ENCODE results near the gene CNTNAP1.
"Not testable (repeated sequence)": the region's sequence is repeated elsewhere in the genome, so short reads cannot be mapped to it uniquely, and the experiment has no call there.

CNTNAP1 gene

DNA sequence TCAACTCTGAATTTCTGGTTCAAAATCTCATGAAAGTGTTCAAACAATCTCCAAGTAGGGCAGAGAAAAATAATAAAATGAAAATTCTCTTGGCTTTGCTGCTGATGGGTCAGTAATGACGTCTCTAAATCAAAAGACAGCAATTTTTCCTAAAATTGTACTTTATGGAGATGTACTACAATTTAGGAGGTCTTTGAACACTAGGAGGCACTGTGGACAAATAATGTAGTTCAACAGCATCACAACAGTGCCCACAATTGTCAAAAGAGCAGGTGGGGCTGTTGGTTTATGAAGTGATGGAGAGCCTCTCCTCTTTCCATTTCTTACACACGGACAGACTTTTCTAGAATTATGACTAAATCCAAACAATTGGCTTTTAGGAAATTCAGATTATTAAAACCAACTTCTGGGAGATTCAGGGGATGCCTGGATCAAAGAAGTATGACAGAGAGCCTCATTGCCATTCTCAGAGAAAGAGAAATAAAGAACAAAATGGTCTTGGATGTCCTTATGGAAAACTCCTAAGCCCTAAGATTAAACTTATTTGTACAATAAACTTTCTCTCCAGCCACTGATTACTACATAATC is 38.8 kb downstream of the CNTNAP1 start:
- DNase-seq (ENCODE audit: low read depth, low spot score) = no peak
- H3K9ac ChIP-seq (ENCODE audit: insufficient read length) = no peak overlapping the region
- TF ChIP-seq FOXP2 (optimal IDR thresholded peaks at IDR 0.05; ENCODE audit: control extremely low read depth, extremely low read length, insufficient read depth) (no peak), POLR2AphosphoS5 (IDR thresholded peaks at IDR 0.05; ENCODE audit: borderline replicate concordance, low read depth, low read length) (no peak), EZH2 (IDR thresholded peaks at IDR 0.05) (no peak)

GRCh38 chr17:42723636-42724035 is 41.3 kb downstream of the CNTNAP1 start:
- no peak overlapping the region for H3K27ac ChIP-seq
- no peak for DNase-seq (ENCODE audit: low read depth, low spot score)
- TF ChIP-seq EZH2 (IDR thresholded peaks at IDR 0.05) (no peak), FOXP2 (optimal IDR thresholded peaks at IDR 0.05; ENCODE audit: control extremely low read depth, extremely low read length, insufficient read depth) (no peak)
- H3K4me3 ChIP-seq = no peak overlapping the region
- H3K9me3 ChIP-seq (ENCODE audit: low read depth, low read length) = no peaks in the 10 kb centered on the region
- no peak overlapping the region for H3K9ac ChIP-seq (ENCODE audit: insufficient read length)
- H3K36me3 ChIP-seq (ENCODE audit: insufficient read depth, low read length) = peaks cover 58% of the 10 kb centered on the region

More for the DNA sequence above, 38.8 kb downstream of the CNTNAP1 start:
- Histone ChIP-seq H3K36me3 (ENCODE audit: insufficient read depth, low read length) (peaks cover 72% of the 10 kb centered on the region), H3K9me3 (ENCODE audit: low read depth, low read length) (no peaks in the 10 kb centered on the region), H3K27ac (no peak overlapping the region), H3K4me3 (no peak overlapping the region)

GRCh38 chr17:42725143-42725542 is 42.8 kb downstream of the CNTNAP1 start:
- H3K4me3 ChIP-seq = no peak overlapping the region
- TF ChIP-seq FOXP2 (optimal IDR thresholded peaks at IDR 0.05; ENCODE audit: control extremely low read depth, extremely low read length, insufficient read depth) = no peak
- DNase-seq (ENCODE audit: low read depth, low spot score) = no peak
- H3K9ac ChIP-seq (ENCODE audit: insufficient read length) = no peak overlapping the region
- no peak overlapping the region for H3K27ac ChIP-seq
- peaks cover 56% of the 10 kb centered on the region for H3K36me3 ChIP-seq (ENCODE audit: insufficient read depth, low read length)
- no peaks in the 10 kb centered on the region for H3K9me3 ChIP-seq (ENCODE audit: low read depth, low read length)

- DNase-seq (ENCODE audit: low read depth, low spot score) = no peak
- no peaks in the 10 kb centered on the region for H3K9me3 ChIP-seq (ENCODE audit: low read depth, low read length)
- no peak overlapping the region for H3K27ac ChIP-seq
- no peak overlapping the region for H3K9ac ChIP-seq (ENCODE audit: insufficient read length)
- H3K36me3 ChIP-seq (ENCODE audit: insufficient read depth, low read length) = no peaks in the 10 kb centered on the region
- no peak overlapping the region for H3K4me3 ChIP-seq
- TF ChIP-seq EZH2 (IDR thresholded peaks at IDR 0.05) (no peak), POLR2AphosphoS5 (IDR thresholded peaks at IDR 0.05; ENCODE audit: borderline replicate concordance, low read depth, low read length) (no peak), FOXP2 (optimal IDR thresholded peaks at IDR 0.05; ENCODE audit: control extremely low read depth, extremely low read length, insufficient read depth) (no peak)
Observed at GRCh38 chr17:42740699-42741098, 58.4 kb downstream of the CNTNAP1 start.

DNA sequence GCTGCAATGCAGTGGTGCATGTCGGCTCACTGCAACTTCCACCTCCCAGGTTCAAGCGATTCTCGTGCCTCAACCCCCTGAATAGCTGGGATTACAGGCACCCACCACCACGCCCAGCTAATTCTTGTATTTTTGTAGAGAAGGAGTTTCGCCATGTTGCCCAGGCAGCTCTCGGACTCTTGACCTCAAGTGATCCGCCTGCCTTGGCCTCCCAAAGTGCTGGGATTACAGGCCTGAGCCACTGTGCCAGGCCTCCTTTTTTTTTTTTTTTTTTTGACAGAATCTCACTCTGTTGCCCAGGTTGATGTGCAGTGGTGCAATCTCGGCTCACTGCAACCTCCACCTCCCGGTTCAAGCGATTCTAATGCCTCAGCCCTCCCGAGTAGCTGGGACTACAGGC is 60.6 kb downstream of the CNTNAP1 start:
- DNase-seq (ENCODE audit: low read depth, low spot score); H3K4me3 ChIP-seq; H3K9ac ChIP-seq (ENCODE audit: insufficient read length); H3K36me3 ChIP-seq (ENCODE audit: insufficient read depth, low read length); H3K9me3 ChIP-seq (ENCODE audit: low read depth, low read length); H3K27ac ChIP-seq: not testable (repeated sequence)

DNA sequence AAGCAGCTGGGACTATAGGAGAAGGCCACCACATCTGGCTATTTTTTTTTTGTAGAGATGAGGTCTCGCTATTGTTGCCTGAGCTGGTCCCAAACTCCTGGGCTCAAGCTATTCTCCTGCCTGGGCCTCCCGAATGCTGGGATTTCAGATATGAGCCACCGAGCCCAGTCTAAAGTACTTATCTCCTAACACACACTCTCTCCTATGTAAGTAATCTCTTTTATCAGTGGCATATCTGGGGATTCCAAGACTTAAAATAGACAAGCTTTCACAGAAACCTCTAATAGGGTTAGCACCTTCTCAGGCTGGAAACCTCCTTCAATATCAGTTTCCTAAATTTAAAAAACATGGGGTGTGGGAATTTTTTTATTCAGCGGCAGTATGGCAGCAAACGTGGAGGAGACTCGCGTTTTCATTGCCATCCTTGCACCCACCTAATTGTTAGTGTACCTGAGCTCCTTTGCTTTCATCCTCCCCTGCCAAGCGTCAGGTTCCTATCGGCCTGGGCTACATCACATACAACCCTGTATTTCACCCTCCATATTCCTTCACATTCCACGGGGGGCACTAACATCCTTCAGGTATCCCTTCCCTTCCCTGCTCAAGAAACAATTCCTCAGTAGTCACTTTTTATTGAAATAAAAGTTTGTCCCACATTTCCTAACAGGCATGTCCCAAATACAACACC is 61.4 kb downstream of the CNTNAP1 start:
- H3K9me3 ChIP-seq (ENCODE audit: low read depth, low read length) = no peaks in the 10 kb centered on the region
- peak overlapping the region; percentile 82 for H3K9ac ChIP-seq (ENCODE audit: insufficient read length)
- 0 out of 2 replicates have a peak overlapping the region, but pooled peaks have one; percentile 34 for H3K27ac ChIP-seq
- no peaks in the 10 kb centered on the region for H3K36me3 ChIP-seq (ENCODE audit: insufficient read depth, low read length)
- TF ChIP-seq POLR2AphosphoS5 (IDR thresholded peaks at IDR 0.05; ENCODE audit: borderline replicate concordance, low read depth, low read length) (no peak), EZH2 (IDR thresholded peaks at IDR 0.05) (no peak), FOXP2 (optimal IDR thresholded peaks at IDR 0.05; ENCODE audit: control extremely low read depth, extremely low read length, insufficient read depth) (no peak)
- DNase-seq (ENCODE audit: low read depth, low spot score) = no peak
- H3K4me3 ChIP-seq = peak overlapping the region; percentile 86

DNA sequence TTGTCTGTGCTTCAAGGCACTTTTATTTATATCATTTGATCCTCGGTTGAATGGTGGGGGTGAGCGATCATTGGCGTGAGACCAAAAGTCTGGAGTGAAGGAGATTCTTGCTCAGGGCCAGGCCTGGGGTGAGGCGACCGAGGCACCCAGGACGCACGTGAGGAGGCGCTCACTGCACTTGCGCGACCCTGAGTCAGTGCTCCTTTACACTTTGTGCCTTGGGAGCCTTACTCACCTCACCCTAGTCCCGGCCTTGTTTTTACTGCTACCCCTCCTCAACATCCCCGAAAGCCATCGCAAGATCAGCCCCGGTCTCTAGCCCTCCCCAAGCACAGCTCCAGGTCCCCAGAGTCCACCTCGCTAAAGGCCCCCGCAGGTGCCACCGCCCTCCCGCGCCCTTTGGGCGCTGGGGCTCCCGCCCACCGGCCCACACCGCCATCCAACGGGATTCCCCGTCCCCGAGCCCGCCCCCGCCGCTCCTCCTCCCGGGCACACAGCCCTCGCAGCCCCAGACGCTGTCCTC is 62.0 kb downstream of the CNTNAP1 start:
- TF ChIP-seq EZH2 (IDR thresholded peaks at IDR 0.05) (no peak), POLR2AphosphoS5 (IDR thresholded peaks at IDR 0.05; ENCODE audit: borderline replicate concordance, low read depth, low read length) (no peak), FOXP2 (optimal IDR thresholded peaks at IDR 0.05; ENCODE audit: control extremely low read depth, extremely low read length, insufficient read depth) (no peak)
- DNase-seq (ENCODE audit: low read depth, low spot score) = no peak
- Histone ChIP-seq H3K4me3 (peak overlapping the region; percentile 86), H3K36me3 (ENCODE audit: insufficient read depth, low read length) (no peaks in the 10 kb centered on the region), H3K9me3 (ENCODE audit: low read depth, low read length) (no peaks in the 10 kb centered on the region), H3K27ac (peak overlapping the region; percentile 34; the same call in 1 of the 2 replicates), H3K9ac (ENCODE audit: insufficient read length) (peak overlapping the region; percentile 82)

DNA sequence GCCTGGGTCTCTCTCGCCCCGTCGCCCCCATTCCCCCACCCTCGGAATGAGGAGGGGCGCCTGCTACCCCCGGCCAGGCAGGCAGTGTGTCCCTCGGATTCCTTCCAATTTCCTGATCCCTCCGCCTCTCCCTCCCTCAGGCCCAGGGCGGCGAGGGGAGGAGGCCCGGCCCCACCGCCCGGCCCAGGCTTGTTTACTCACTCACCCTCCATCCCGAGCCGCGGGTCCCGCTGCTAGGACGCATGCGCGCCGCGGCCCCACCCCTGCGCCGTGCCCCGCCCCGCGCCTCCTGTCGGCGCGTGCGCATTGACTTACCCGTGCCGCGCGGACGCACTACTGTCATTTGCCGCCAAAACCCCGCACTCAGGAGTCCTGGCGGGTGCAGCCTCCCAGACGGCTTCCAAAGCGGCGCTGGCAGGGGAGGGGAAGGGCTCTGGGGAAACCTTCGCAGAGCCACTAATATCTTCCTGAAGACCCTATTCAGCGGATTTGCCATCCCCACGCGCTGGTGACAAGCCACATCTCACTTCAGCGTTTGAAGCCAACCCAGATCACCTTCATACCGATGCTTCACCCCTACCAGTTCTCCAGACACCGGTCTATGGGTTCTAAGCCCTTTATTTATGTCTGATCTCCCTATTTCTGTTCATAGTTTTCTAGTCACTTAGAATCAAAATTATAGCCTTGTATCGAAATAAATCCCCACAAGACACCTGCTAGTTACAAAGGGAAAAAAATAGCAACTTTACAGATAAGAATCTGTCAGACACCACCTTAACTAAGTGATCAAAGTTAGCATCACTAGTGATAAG is 62.7 kb downstream of the CNTNAP1 start, which contains the start of gene EZH1:
TSS of gene EZH1 (minus strand) at position 235 of the 812 bp plus-strand sequence. CDS start 16,099 bp downstream, outside the sequence.
- Histone ChIP-seq H3K9ac (ENCODE audit: insufficient read length) (peak within 1 kb of the TSS; percentile 82), H3K36me3 (ENCODE audit: insufficient read depth, low read length) (no peaks in the 10 kb centered on the region), H3K4me3 (peak within 1 kb of the TSS; percentile 86), H3K9me3 (ENCODE audit: low read depth, low read length) (no peaks in the 10 kb centered on the region), H3K27ac (peak within 1 kb of the TSS; percentile 34; the same call in 1 of the 2 replicates)
- TF ChIP-seq EZH2 (IDR thresholded peaks at IDR 0.05) (no peak), FOXP2 (optimal IDR thresholded peaks at IDR 0.05; ENCODE audit: control extremely low read depth, extremely low read length, insufficient read depth) (peak; percentile 44), POLR2AphosphoS5 (IDR thresholded peaks at IDR 0.05; ENCODE audit: borderline replicate concordance, low read depth, low read length) (peak; percentile 77; the same call in 1 of the 2 replicates)
- peak; percentile 57 for DNase-seq (ENCODE audit: low read depth, low spot score)
